ENCODE results near the gene KMT2C. TPM values are rescaled to one million over a fixed set of nuclear protein-coding genes. Genes with fewer than 3 reads are reported as not detected.
A peak's percentile ranks its signal among the peaks of the same experiment; 100 is the strongest.

Gene KMT2C
- total RNA-seq, 1 donor, result 36.2 TPM

- Histone ChIP-seq H3K4me3 (ENCODE audit: insufficient read depth, low read length) (no peak overlapping the region), H3K27me3 (ENCODE audit: insufficient read depth, low read length) (no peaks in the 10 kb centered on the region), H2AFZ (ENCODE audit: low read length) (no peak overlapping the region), H3K4me2 (ENCODE audit: insufficient read depth, low read length) (no peak overlapping the region), H4K20me1 (ENCODE audit: insufficient read depth, low read length) (peaks cover 3% of the 10 kb centered on the region), H3K9me3 (ENCODE audit: low read depth, low read length) (no peaks in the 10 kb centered on the region), H3K27ac (ENCODE audit: low read depth, low read length) (no peak overlapping the region), H3K36me3 (ENCODE audit: insufficient read depth, low read length) (no peaks in the 10 kb centered on the region), H3K79me2 (ENCODE audit: insufficient read depth, low read length) (peaks cover 31% of the 10 kb centered on the region), H3K4me1 (ENCODE audit: insufficient read depth, low read length) (peaks cover 6% of the 10 kb centered on the region)
- TF ChIP-seq CTCF (IDR thresholded peaks at IDR 0.05; ENCODE audit: extremely low read depth, low read depth, low read length), result no peak
- peak; percentile 41 for DNase-seq (ENCODE audit: insufficient read length, low spot score, missing footprints)
These were observed 120.0 kb downstream of the KMT2C start for GRCh38 chr7:152315845-152316244.

- DNase-seq (ENCODE audit: insufficient read length, low spot score, missing footprints), result peak; percentile 1
- peaks cover 8% of the 10 kb centered on the region for H3K36me3 ChIP-seq (ENCODE audit: insufficient read depth, low read length)
- H3K4me3 ChIP-seq (ENCODE audit: insufficient read depth, low read length), result no peak overlapping the region
- no peaks in the 10 kb centered on the region for H3K9me3 ChIP-seq (ENCODE audit: low read depth, low read length)
- no peak overlapping the region for H2AFZ ChIP-seq (ENCODE audit: low read length)
- peaks cover 6% of the 10 kb centered on the region for H3K4me1 ChIP-seq (ENCODE audit: insufficient read depth, low read length)
- peak overlapping the region; percentile 43 for H3K4me2 ChIP-seq (ENCODE audit: insufficient read depth, low read length)
- peaks cover 3% of the 10 kb centered on the region for H4K20me1 ChIP-seq (ENCODE audit: insufficient read depth, low read length)
- H3K79me2 ChIP-seq (ENCODE audit: insufficient read depth, low read length), result peaks cover 18% of the 10 kb centered on the region
- TF ChIP-seq CTCF (IDR thresholded peaks at IDR 0.05; ENCODE audit: extremely low read depth, low read depth, low read length), result no peak
- H3K27ac ChIP-seq (ENCODE audit: low read depth, low read length), result peak overlapping the region; percentile 19
- H3K27me3 ChIP-seq (ENCODE audit: insufficient read depth, low read length), result no peaks in the 10 kb centered on the region
These were observed 121.8 kb downstream of the KMT2C start for GRCh38 chr7:152313831-152314604.

GRCh38 chr7:152313217-152313616, 122.6 kb downstream of the KMT2C start:
- H3K4me2 ChIP-seq (ENCODE audit: insufficient read depth, low read length), result no peak overlapping the region
- peaks cover 15% of the 10 kb centered on the region for H3K79me2 ChIP-seq (ENCODE audit: insufficient read depth, low read length)
- H3K27me3 ChIP-seq (ENCODE audit: insufficient read depth, low read length), result no peaks in the 10 kb centered on the region
- TF ChIP-seq CTCF (IDR thresholded peaks at IDR 0.05; ENCODE audit: extremely low read depth, low read depth, low read length), result no peak
- no peaks in the 10 kb centered on the region for H3K9me3 ChIP-seq (ENCODE audit: low read depth, low read length)
- no peak overlapping the region for H3K4me3 ChIP-seq (ENCODE audit: insufficient read depth, low read length)
- no peak overlapping the region for H3K27ac ChIP-seq (ENCODE audit: low read depth, low read length)
- H4K20me1 ChIP-seq (ENCODE audit: insufficient read depth, low read length), result peaks cover 3% of the 10 kb centered on the region
- peaks cover 10% of the 10 kb centered on the region for H3K36me3 ChIP-seq (ENCODE audit: insufficient read depth, low read length)
- no peak overlapping the region for H2AFZ ChIP-seq (ENCODE audit: low read length)
- DNase-seq (ENCODE audit: insufficient read length, low spot score, missing footprints), result no peak
- peaks cover 6% of the 10 kb centered on the region for H3K4me1 ChIP-seq (ENCODE audit: insufficient read depth, low read length)

GRCh38 chr7:152312316-152312715, 123.5 kb downstream of the KMT2C start:
- Histone ChIP-seq H4K20me1 (ENCODE audit: insufficient read depth, low read length) (peaks cover 3% of the 10 kb centered on the region), H2AFZ (ENCODE audit: low read length) (no peak overlapping the region), H3K27me3 (ENCODE audit: insufficient read depth, low read length) (no peaks in the 10 kb centered on the region), H3K36me3 (ENCODE audit: insufficient read depth, low read length) (peaks cover 12% of the 10 kb centered on the region), H3K9me3 (ENCODE audit: low read depth, low read length) (no peaks in the 10 kb centered on the region), H3K4me1 (ENCODE audit: insufficient read depth, low read length) (peaks cover 6% of the 10 kb centered on the region), H3K4me2 (ENCODE audit: insufficient read depth, low read length) (no peak overlapping the region), H3K79me2 (ENCODE audit: insufficient read depth, low read length) (peaks cover 10% of the 10 kb centered on the region), H3K4me3 (ENCODE audit: insufficient read depth, low read length) (no peak overlapping the region), H3K27ac (ENCODE audit: low read depth, low read length) (peak overlapping the region; percentile 1)
- TF ChIP-seq CTCF (IDR thresholded peaks at IDR 0.05; ENCODE audit: extremely low read depth, low read depth, low read length), result no peak
- no peak for DNase-seq (ENCODE audit: insufficient read length, low spot score, missing footprints)
